HCT116 (cell line): Measurements from ENCODE around the gene RPL31. TPM values are rescaled to one million over a fixed set of nuclear protein-coding genes. Genes with fewer than 3 reads are reported as not detected.

Experiments
- ATAC-seq: fragments of 200-7000 bp; cut with Tn5 transposase; 2 replicates; pipeline ENCODE4 v1.9.1; 2020; ENCODE audit warnings: mild to moderate bottlenecking, moderate library complexity
- BruUV-seq: library from RNA; stranded (reverse); fragments of 400-500 nt; replicated peaks from 2 replicates; lab custom pipeline; 2021; lab: Mats Ljungman, UMichigan
- CTCF ChIA-PET: fragments of 300-600 bp; sonication (Branson Sonifier 250); formaldehyde crosslinking; loops from one replicate; lab custom pipeline; 2021; ENCODE audit warnings: antibody characterized with exemption; lab: Charles Lee
- POLR2A ChIA-PET: fragments of 300-600, 350-600 bp; sonication (Branson Sonifier 250); formaldehyde crosslinking; loops from one replicate; lab custom pipeline; 2021; ENCODE audit warnings: antibody characterized with exemption; lab: Charles Lee
- RAD21 ChIA-PET, 2 experiments: fragments of 300-600 bp; sonication (Branson Sonifier 250); formaldehyde crosslinking; loops; one replicate each; lab custom pipeline; 2023; ENCODE audit warnings: low total read pairs in 2 of 2; ENCODE audit not compliant: uncharacterized antibody in 2 of 2, unreplicated experiment in 2 of 2, low non-redundant PET in 1 of 2; lab: Charles Lee
- DNase-seq: peaks from one replicate; pipeline ENCODE4 v3.0.0-alpha.2; 2010; ENCODE audit warnings: low read depth, low spot score
- H2AFZ ChIP-seq: fragments of 200-600 bp; shearing (Covaris generic), sonication (generic); 2 replicates; pipeline ENCODE4 v1.6.1; 2017; ENCODE audit warnings: low read depth, mixed run types, mixed read lengths, antibody characterized with exemption, low read length; ENCODE audit not compliant: poor library complexity, severe bottlenecking
- H3K27ac ChIP-seq: 2 replicates; pipeline ENCODE4 v1.5.1; 2012; ENCODE audit warnings: low read depth, low read length
- H3K27me3 ChIP-seq: fragments of 200-600 bp; sonication (generic); 2 replicates; pipeline ENCODE4 v1.6.1; 2016; ENCODE audit warnings: mixed run types, low read length, mixed read lengths; ENCODE audit not compliant: insufficient read depth
- H3K36me3 ChIP-seq, 2 experiments: fragments of 200-500 bp in 1 of 2; fragments of 200-600 bp in 1 of 2; sonication (Bioruptor generic) in 1 of 2; sonication (generic) in 1 of 2; 2 replicates each; pipeline versions ENCODE4 v1.5.1 to v1.6.1; 2014 to 2016; ENCODE audit warnings: low read length in 2 of 2, inconsistent platforms in 1 of 2, mixed read lengths in 1 of 2, mixed run types in 1 of 2; ENCODE audit not compliant: insufficient read depth in 2 of 2, control insufficient read depth in 1 of 2
- H3K4me1 ChIP-seq, 2 experiments: fragments of 200-600 bp in 1 of 2; sonication (generic) in 1 of 2; 2 replicates each; pipeline versions ENCODE4 v1.5.1 to v1.6.1; 2012 to 2017; ENCODE audit warnings: low read length in 2 of 2, inconsistent platforms in 1 of 2, mild to moderate bottlenecking in 1 of 2, mixed read lengths in 1 of 2, mixed run types in 1 of 2, moderate library complexity in 1 of 2; ENCODE audit not compliant: insufficient read depth in 2 of 2, control insufficient read depth in 1 of 2
- H3K4me2 ChIP-seq: fragments of 200-600 bp; sonication (generic); 2 replicates; pipeline ENCODE4 v1.6.1; 2017; ENCODE audit warnings: mixed run types, low read length, mixed read lengths
- H3K4me3 ChIP-seq, 2 experiments: fragments of 200-600 bp in 1 of 2; sonication (generic) in 1 of 2; replicated peaks in 1 of 2; 2 replicates each; pipeline ENCODE4 v1.5.1; 2011 to 2016; ENCODE audit warnings: low read length in 2 of 2, control low read depth in 1 of 2, low read depth in 1 of 2, mild to moderate bottlenecking in 1 of 2, mixed read lengths in 1 of 2, mixed run types in 1 of 2
- H3K79me2 ChIP-seq: fragments of 200-600 bp; sonication (generic); 2 replicates; pipeline ENCODE4 v1.6.1; 2017; ENCODE audit warnings: mild to moderate bottlenecking, mixed run types, low read length, moderate library complexity, mixed read lengths; ENCODE audit not compliant: insufficient read depth
- H3K9ac ChIP-seq: fragments of 200-600 bp; sonication (generic); 2 replicates; pipeline ENCODE4 v1.6.1; 2016; ENCODE audit warnings: low read length, mixed read lengths
- H3K9me2 ChIP-seq: fragments of 200-600 bp; sonication (generic), shearing (Covaris generic); 2 replicates; pipeline ENCODE4 v1.6.1; 2017; ENCODE audit warnings: mixed run types, mild to moderate bottlenecking, moderate library complexity; ENCODE audit not compliant: insufficient read depth
- H3K9me3 ChIP-seq, 2 experiments: fragments of 200-500 bp in 1 of 2; fragments of 200-600 bp in 1 of 2; sonication (Bioruptor generic) in 1 of 2; sonication (generic) in 1 of 2; 2 replicates each; pipeline ENCODE4 v1.6.1; 2014 to 2017; ENCODE audit warnings: low read length in 2 of 2, mixed read lengths in 2 of 2, inconsistent platforms in 1 of 2, low read depth in 1 of 2, mild to moderate bottlenecking in 1 of 2, mixed run types in 1 of 2, moderate library complexity in 1 of 2; ENCODE audit not compliant: control insufficient read depth in 1 of 2, insufficient read depth in 1 of 2
- H4K20me1 ChIP-seq: fragments of 200-600 bp; sonication (generic), shearing (Covaris generic); 2 replicates; pipeline ENCODE4 v1.6.1; 2017; ENCODE audit warnings: mixed run types, mild to moderate bottlenecking, moderate library complexity; ENCODE audit not compliant: insufficient read depth
- CBX3 ChIP-seq: IDR thresholded peaks from 2 replicates; pipeline ENCODE4 v1.6.1; 2012; ENCODE audit warnings: low read depth
- CEBPB ChIP-seq: IDR thresholded peaks from 2 replicates; pipeline ENCODE4 v1.6.1; 2012; ENCODE audit warnings: low read depth
- EGR1 ChIP-seq: IDR thresholded peaks from 2 replicates; pipeline ENCODE4 v1.6.1; 2012; ENCODE audit warnings: low read depth
- ELF1 ChIP-seq: IDR thresholded peaks from 2 replicates; pipeline ENCODE4 v1.6.1; 2012; ENCODE audit warnings: low read depth, borderline replicate concordance
- EZH2phosphoT487 ChIP-seq: fragments of 200-600 bp; IDR thresholded peaks from 2 replicates; pipeline ENCODE4 v1.6.1; 2018; ENCODE audit warnings: antibody characterized with exemption, borderline replicate concordance
- FOSL1 ChIP-seq: IDR thresholded peaks from 2 replicates; pipeline ENCODE4 v1.6.1; 2012; ENCODE audit warnings: low read depth
- JUND ChIP-seq: IDR thresholded peaks from 2 replicates; pipeline ENCODE4 v1.6.1; 2012
- POLR2A ChIP-seq: IDR thresholded peaks from 2 replicates; pipeline ENCODE4 v1.7.0; 2011; ENCODE audit warnings: borderline replicate concordance; ENCODE audit not compliant: insufficient read depth, insufficient read length; ENCODE audit errors: extremely low read depth
- POLR2AphosphoS5 ChIP-seq: IDR thresholded peaks from 2 replicates; pipeline ENCODE4 v1.6.1; 2011; ENCODE audit warnings: mild to moderate bottlenecking, low read depth, low read length, moderate library complexity
- RAD21 ChIP-seq: IDR thresholded peaks from 2 replicates; pipeline ENCODE4 v1.6.1; 2012; ENCODE audit warnings: low read depth, mild to moderate bottlenecking
- TCF7L2 ChIP-seq: IDR thresholded peaks from 2 replicates; pipeline ENCODE4 v1.7.0; 2011; ENCODE audit warnings: borderline replicate concordance, inconsistent platforms; ENCODE audit not compliant: insufficient read depth, insufficient read length; ENCODE audit errors: extremely low read depth
- YY1 ChIP-seq: IDR thresholded peaks from 2 replicates; pipeline ENCODE4 v1.6.1; 2011; ENCODE audit warnings: low read length, low read depth, moderate library complexity, mild to moderate bottlenecking; ENCODE audit not compliant: insufficient replicate concordance; ENCODE audit errors: extremely low read depth
- ZFX ChIP-seq: fragments of 450-650 bp; IDR thresholded peaks from 2 replicates; pipeline ENCODE4 v1.6.1; 2017
- intact Hi-C: fragments of 100-400 bp; cut with micrococcal nuclease; formaldehyde crosslinking; loops from 2 replicates; pipeline ENCODE4 v1.10.0; 2022
- total RNA-seq: library from RNA; stranded (reverse); gene quantifications from one replicate; pipeline ENCODE4 v1.2.1, GENCODE V29; 2021; ENCODE audit not compliant: unreplicated experiment
- TF ChIP-seq, protein P1 (sequence below): IDR thresholded peaks from 2 replicates; pipeline ENCODE4 v1.6.1; 2012
- TF ChIP-seq, protein P2 (sequence below): IDR thresholded peaks from 2 replicates; pipeline ENCODE4 v1.6.1; 2012; ENCODE audit warnings: low read depth
- TF ChIP-seq, protein P3 (sequence below): IDR thresholded peaks from 2 replicates; pipeline ENCODE4 v1.6.1; 2012
- TF ChIP-seq, protein P4 (sequence below), 3 experiments: fragments of 200-600 bp in 1 of 3; sonication (generic) in 1 of 3; IDR thresholded peaks in 2 of 3; conservative IDR thresholded peaks in 1 of 3; 2 replicates each; pipeline ENCODE4 v1.5.1; 2012 to 2017; ENCODE audit warnings: low read depth in 2 of 3, low read length in 2 of 3, antibody characterized with exemption in 1 of 3, borderline replicate concordance in 1 of 3, control low read depth in 1 of 3, mild to moderate bottlenecking in 1 of 3, mixed read lengths in 1 of 3, mixed run types in 1 of 3, moderate library complexity in 1 of 3; ENCODE audit not compliant: insufficient read depth in 1 of 3
- TF ChIP-seq, protein P5 (sequence below): IDR thresholded peaks from 2 replicates; pipeline ENCODE4 v1.6.1; 2011; ENCODE audit warnings: mild to moderate bottlenecking, low read length, moderate library complexity; ENCODE audit not compliant: insufficient replicate concordance; ENCODE audit errors: extremely low read depth

RPL31 gene
- total RNA-seq, 1 experiment from 2014 or later, result 1,340 TPM

DNA sequence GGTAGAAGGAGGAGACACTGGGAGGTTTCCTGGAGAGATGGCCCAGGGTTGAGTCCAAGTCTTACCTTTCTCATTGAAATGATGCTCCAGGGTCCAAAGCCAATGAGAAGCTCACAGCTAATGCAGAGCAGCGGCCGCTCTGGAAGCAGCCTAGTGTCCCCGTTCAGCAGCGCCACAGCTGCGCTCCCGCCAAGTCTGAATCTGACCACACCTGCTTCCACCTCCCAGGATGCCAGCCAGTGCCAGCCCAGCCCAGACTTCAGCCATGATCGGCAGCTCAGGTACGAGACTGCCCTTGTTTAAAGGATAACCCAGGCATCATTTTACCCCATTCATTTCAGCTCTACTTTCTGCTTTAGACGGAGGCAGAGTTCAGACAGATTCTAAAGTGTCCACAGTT lies 11.9 kb upstream of the RPL31 start:
- Histone ChIP-seq H4K20me1 (no peaks in the 10 kb centered on the region), H3K9me3 (no peaks in the 10 kb centered on the region), H2AFZ (no peak overlapping the region), H3K9ac (no peak overlapping the region), H3K27ac (no peak overlapping the region), H3K79me2 (no peaks in the 10 kb centered on the region), H3K36me3 (no peaks in the 10 kb centered on the region; a peak in 1 of 4 replicates), H3K27me3 (no peaks in the 10 kb centered on the region), H3K9me2 (no peaks in the 10 kb centered on the region), H3K4me3 (no peak overlapping the region), H3K4me2 (no peak overlapping the region), H3K4me1 (no peaks in the 10 kb centered on the region)
- TF ChIP-seq JUND (no peak), EZH2phosphoT487 (no peak), TCF7L2 (no peak), RAD21 (no peak), POLR2A (no peak), FOSL1 (no peak), ZFX (no peak), YY1 (no peak), CEBPB (no peak), ELF1 (no peak), POLR2AphosphoS5 (no peak), CBX3 (no peak), EGR1 (no peak)
- TF ChIP-seq, protein P1, sequence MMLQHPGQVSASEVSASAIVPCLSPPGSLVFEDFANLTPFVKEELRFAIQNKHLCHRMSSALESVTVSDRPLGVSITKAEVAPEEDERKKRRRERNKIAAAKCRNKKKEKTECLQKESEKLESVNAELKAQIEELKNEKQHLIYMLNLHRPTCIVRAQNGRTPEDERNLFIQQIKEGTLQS, result no peak
- TF ChIP-seq, protein P2, sequence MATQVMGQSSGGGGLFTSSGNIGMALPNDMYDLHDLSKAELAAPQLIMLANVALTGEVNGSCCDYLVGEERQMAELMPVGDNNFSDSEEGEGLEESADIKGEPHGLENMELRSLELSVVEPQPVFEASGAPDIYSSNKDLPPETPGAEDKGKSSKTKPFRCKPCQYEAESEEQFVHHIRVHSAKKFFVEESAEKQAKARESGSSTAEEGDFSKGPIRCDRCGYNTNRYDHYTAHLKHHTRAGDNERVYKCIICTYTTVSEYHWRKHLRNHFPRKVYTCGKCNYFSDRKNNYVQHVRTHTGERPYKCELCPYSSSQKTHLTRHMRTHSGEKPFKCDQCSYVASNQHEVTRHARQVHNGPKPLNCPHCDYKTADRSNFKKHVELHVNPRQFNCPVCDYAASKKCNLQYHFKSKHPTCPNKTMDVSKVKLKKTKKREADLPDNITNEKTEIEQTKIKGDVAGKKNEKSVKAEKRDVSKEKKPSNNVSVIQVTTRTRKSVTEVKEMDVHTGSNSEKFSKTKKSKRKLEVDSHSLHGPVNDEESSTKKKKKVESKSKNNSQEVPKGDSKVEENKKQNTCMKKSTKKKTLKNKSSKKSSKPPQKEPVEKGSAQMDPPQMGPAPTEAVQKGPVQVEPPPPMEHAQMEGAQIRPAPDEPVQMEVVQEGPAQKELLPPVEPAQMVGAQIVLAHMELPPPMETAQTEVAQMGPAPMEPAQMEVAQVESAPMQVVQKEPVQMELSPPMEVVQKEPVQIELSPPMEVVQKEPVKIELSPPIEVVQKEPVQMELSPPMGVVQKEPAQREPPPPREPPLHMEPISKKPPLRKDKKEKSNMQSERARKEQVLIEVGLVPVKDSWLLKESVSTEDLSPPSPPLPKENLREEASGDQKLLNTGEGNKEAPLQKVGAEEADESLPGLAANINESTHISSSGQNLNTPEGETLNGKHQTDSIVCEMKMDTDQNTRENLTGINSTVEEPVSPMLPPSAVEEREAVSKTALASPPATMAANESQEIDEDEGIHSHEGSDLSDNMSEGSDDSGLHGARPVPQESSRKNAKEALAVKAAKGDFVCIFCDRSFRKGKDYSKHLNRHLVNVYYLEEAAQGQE, result no peak
- TF ChIP-seq, protein P3, sequence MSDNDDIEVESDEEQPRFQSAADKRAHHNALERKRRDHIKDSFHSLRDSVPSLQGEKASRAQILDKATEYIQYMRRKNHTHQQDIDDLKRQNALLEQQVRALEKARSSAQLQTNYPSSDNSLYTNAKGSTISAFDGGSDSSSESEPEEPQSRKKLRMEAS, result no peak
- TF ChIP-seq, protein P4, sequence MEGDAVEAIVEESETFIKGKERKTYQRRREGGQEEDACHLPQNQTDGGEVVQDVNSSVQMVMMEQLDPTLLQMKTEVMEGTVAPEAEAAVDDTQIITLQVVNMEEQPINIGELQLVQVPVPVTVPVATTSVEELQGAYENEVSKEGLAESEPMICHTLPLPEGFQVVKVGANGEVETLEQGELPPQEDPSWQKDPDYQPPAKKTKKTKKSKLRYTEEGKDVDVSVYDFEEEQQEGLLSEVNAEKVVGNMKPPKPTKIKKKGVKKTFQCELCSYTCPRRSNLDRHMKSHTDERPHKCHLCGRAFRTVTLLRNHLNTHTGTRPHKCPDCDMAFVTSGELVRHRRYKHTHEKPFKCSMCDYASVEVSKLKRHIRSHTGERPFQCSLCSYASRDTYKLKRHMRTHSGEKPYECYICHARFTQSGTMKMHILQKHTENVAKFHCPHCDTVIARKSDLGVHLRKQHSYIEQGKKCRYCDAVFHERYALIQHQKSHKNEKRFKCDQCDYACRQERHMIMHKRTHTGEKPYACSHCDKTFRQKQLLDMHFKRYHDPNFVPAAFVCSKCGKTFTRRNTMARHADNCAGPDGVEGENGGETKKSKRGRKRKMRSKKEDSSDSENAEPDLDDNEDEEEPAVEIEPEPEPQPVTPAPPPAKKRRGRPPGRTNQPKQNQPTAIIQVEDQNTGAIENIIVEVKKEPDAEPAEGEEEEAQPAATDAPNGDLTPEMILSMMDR (IDR thresholded peaks at IDR 0.05 in 2 of 3, conservative IDR thresholded peaks at IDR 0.05 in 1 of 3; ENCODE audit: borderline replicate concordance in 1 of 3, insufficient read depth in 1 of 3, low read depth in 2 of 3, low read length in 2 of 3), result no peak
- TF ChIP-seq, protein P5, sequence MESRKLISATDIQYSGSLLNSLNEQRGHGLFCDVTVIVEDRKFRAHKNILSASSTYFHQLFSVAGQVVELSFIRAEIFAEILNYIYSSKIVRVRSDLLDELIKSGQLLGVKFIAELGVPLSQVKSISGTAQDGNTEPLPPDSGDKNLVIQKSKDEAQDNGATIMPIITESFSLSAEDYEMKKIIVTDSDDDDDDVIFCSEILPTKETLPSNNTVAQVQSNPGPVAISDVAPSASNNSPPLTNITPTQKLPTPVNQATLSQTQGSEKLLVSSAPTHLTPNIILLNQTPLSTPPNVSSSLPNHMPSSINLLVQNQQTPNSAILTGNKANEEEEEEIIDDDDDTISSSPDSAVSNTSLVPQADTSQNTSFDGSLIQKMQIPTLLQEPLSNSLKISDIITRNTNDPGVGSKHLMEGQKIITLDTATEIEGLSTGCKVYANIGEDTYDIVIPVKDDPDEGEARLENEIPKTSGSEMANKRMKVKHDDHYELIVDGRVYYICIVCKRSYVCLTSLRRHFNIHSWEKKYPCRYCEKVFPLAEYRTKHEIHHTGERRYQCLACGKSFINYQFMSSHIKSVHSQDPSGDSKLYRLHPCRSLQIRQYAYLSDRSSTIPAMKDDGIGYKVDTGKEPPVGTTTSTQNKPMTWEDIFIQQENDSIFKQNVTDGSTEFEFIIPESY, result no peak
- ATAC-seq, result no peak
- BruUV-seq, result no TSS peak
- ChIA-PET RAD21 (no interaction called here), POLR2A (interaction anchor here (1.4 kb wide), 1 partner anchor 12 kb away, joined by 4 read pairs; the partner anchor contains the start of gene RPL31), CTCF (no interaction called here)
- intact Hi-C loops, result no loop called here
- no peak for DNase-seq
